Liver (tissue), 3 donors: ENCODE data around the gene PMFBP1.

ENCODE experiments used
- EGR1 ChIP-seq, 2 donors: IDR thresholded peaks; 2 replicates each; pipeline ENCODE4 v1.6.1; 2016 to 2018; ENCODE audit warnings: antibody characterized with exemption in 2 of 2, low read depth in 2 of 2
- JUND ChIP-seq, 2 donors: IDR thresholded peaks; 2 replicates each; pipeline ENCODE4 v1.6.1; 2016; ENCODE audit warnings: antibody characterized with exemption in 2 of 2
- RAD21 ChIP-seq, 2 donors: IDR thresholded peaks; 2 replicates each; pipeline ENCODE4 v1.6.1; 2016; ENCODE audit warnings: antibody characterized with exemption in 2 of 2, mild to moderate bottlenecking in 2 of 2
- SP1 ChIP-seq: IDR thresholded peaks from 2 replicates; pipeline ENCODE4 v1.6.1; 2018; ENCODE audit warnings: antibody characterized with exemption, mild to moderate bottlenecking
- YY1 ChIP-seq: IDR thresholded peaks from 2 replicates; pipeline ENCODE4 v1.6.1; 2016; ENCODE audit warnings: antibody characterized with exemption, mild to moderate bottlenecking
- TF ChIP-seq, protein P1 (sequence below): fragments of 150-350 bp; IDR thresholded peaks from 2 replicates; pipeline ENCODE4 v1.5.1; 2017; ENCODE audit warnings: improper control_type of control experiment, low read depth, low read length; ENCODE audit not compliant: missing input control
- TF ChIP-seq, protein P2 (sequence below): IDR thresholded peaks from 2 replicates; pipeline ENCODE4 v1.6.1; 2016; ENCODE audit warnings: antibody characterized with exemption
- donor health status: healthy.
- donor health status: healthy.

DNA sequence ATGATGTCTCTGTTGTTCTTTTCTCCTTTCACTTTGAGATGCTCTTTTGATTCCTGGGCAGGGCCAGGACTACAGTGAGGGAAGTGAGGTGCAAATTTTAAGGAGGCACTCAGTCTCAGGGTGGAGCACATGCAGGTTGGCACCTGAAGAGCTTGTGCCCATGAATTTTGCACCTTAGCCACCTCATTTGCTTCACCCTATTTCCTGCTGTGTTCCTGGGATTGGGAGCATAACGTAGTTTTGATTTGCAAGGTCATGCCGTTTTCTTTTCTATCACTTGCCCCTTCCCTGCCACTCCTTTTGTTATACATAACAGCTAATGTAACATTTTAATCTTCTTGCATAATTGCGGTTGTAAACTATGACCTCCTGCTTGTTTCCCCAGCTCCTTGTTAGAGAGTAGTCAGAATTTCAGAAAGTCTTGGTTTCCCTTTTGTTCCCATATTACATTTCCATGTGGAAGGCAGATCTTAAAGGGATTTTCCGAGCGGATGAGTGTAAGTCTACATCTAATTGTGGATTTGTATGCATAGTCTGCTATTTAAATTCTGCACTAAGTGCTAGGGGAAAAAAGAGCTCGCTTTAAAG, 9.8 kb downstream of the PMFBP1 start:
- TF ChIP-seq, protein P1, sequence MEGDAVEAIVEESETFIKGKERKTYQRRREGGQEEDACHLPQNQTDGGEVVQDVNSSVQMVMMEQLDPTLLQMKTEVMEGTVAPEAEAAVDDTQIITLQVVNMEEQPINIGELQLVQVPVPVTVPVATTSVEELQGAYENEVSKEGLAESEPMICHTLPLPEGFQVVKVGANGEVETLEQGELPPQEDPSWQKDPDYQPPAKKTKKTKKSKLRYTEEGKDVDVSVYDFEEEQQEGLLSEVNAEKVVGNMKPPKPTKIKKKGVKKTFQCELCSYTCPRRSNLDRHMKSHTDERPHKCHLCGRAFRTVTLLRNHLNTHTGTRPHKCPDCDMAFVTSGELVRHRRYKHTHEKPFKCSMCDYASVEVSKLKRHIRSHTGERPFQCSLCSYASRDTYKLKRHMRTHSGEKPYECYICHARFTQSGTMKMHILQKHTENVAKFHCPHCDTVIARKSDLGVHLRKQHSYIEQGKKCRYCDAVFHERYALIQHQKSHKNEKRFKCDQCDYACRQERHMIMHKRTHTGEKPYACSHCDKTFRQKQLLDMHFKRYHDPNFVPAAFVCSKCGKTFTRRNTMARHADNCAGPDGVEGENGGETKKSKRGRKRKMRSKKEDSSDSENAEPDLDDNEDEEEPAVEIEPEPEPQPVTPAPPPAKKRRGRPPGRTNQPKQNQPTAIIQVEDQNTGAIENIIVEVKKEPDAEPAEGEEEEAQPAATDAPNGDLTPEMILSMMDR, result no peak
- TF ChIP-seq JUND (IDR thresholded peaks at IDR 0.05) (no peak), YY1 (no peak), EGR1 (IDR thresholded peaks at IDR 0.05; ENCODE audit: low read depth in 2 of 2) (no peak), RAD21 (IDR thresholded peaks at IDR 0.05) (no peak), SP1 (no peak)
- TF ChIP-seq, protein P2, sequence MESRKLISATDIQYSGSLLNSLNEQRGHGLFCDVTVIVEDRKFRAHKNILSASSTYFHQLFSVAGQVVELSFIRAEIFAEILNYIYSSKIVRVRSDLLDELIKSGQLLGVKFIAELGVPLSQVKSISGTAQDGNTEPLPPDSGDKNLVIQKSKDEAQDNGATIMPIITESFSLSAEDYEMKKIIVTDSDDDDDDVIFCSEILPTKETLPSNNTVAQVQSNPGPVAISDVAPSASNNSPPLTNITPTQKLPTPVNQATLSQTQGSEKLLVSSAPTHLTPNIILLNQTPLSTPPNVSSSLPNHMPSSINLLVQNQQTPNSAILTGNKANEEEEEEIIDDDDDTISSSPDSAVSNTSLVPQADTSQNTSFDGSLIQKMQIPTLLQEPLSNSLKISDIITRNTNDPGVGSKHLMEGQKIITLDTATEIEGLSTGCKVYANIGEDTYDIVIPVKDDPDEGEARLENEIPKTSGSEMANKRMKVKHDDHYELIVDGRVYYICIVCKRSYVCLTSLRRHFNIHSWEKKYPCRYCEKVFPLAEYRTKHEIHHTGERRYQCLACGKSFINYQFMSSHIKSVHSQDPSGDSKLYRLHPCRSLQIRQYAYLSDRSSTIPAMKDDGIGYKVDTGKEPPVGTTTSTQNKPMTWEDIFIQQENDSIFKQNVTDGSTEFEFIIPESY, result no peak
